ENCODE data around the gene BRD4.

- TF ChIP-seq, protein P1, sequence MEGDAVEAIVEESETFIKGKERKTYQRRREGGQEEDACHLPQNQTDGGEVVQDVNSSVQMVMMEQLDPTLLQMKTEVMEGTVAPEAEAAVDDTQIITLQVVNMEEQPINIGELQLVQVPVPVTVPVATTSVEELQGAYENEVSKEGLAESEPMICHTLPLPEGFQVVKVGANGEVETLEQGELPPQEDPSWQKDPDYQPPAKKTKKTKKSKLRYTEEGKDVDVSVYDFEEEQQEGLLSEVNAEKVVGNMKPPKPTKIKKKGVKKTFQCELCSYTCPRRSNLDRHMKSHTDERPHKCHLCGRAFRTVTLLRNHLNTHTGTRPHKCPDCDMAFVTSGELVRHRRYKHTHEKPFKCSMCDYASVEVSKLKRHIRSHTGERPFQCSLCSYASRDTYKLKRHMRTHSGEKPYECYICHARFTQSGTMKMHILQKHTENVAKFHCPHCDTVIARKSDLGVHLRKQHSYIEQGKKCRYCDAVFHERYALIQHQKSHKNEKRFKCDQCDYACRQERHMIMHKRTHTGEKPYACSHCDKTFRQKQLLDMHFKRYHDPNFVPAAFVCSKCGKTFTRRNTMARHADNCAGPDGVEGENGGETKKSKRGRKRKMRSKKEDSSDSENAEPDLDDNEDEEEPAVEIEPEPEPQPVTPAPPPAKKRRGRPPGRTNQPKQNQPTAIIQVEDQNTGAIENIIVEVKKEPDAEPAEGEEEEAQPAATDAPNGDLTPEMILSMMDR (IDR thresholded peaks at IDR 0.05) = no peak
- TF ChIP-seq POLR2A (IDR thresholded peaks at IDR 0.05) = no peak
Observed at GRCh38 chr19:15358918-15359317, 26.6 kb upstream of the BRD4 start.

All from upper lobe of left lung (tissue), 4 donors.